Neutrophil (primary cell): ENCODE results near the gene ADGRG1.

ENCODE experiments used
- H3K27ac ChIP-seq: fragments of 200-600 bp; sonication (generic); 2 replicates; pipeline ENCODE4 v1.5.1; 2016; ENCODE audit warnings: mild to moderate bottlenecking, moderate library complexity
- H3K27me3 ChIP-seq: fragments of 200-600 bp; sonication (generic); 2 replicates; pipeline ENCODE4 v1.6.0; 2016; ENCODE audit warnings: mild to moderate bottlenecking
- H3K36me3 ChIP-seq: fragments of 200-600 bp; sonication (generic); 2 replicates; pipeline ENCODE4 v1.5.1; 2017
- H3K4me1 ChIP-seq, 2 experiments: fragments of 200-600 bp in 1 of 2; sonication (generic) in 1 of 2; 1 replicate in 1 of 2; 2 replicates in 1 of 2; pipeline versions ENCODE4 v1.5.1 to v1.6.1; 2013 to 2016; ENCODE audit warnings: low read depth in 1 of 2, low read length in 1 of 2, mild to moderate bottlenecking in 1 of 2, moderate library complexity in 1 of 2; ENCODE audit not compliant: control insufficient read depth in 1 of 2, insufficient read depth in 1 of 2
- H3K4me3 ChIP-seq, 2 experiments: fragments of 200-600 bp in 1 of 2; sonication (generic) in 1 of 2; 1 replicate in 1 of 2; 2 replicates in 1 of 2; pipeline ENCODE4 v1.5.1; 2013 to 2016; ENCODE audit warnings: low read depth in 1 of 2, low read length in 1 of 2, mild to moderate bottlenecking in 1 of 2, moderate library complexity in 1 of 2
- H3K9me3 ChIP-seq: fragments of 200-600 bp; sonication (generic); 2 replicates; pipeline ENCODE4 v1.5.1; 2016
- TF ChIP-seq, protein P1 (sequence below): fragments of 200-600 bp; sonication (generic); IDR thresholded peaks from 2 replicates; pipeline ENCODE4 v1.5.1; 2016; ENCODE audit warnings: antibody characterized with exemption

ADGRG1 gene

DNA sequence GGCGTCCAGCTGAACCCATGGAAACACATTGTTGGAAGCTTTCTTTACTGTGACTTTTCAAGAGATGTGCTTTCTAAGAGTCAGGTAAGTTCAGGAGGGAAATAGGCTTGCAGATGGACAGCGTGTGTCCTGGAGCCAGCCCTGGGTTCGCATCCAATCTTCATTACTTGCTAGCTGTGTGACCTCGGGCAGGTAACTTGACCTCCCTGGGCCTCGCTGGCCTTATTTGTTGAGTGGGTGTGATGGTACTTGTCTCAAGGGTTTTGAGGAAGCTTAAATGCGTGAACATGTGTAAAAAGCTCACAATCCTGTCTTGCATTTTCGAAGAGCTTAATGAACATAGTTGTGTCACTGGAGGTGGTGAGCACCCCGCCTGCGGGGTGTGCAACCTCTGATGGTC, 11.8 kb downstream of the ADGRG1 start:
- H3K27ac ChIP-seq = no peak overlapping the region
- TF ChIP-seq, protein P1, sequence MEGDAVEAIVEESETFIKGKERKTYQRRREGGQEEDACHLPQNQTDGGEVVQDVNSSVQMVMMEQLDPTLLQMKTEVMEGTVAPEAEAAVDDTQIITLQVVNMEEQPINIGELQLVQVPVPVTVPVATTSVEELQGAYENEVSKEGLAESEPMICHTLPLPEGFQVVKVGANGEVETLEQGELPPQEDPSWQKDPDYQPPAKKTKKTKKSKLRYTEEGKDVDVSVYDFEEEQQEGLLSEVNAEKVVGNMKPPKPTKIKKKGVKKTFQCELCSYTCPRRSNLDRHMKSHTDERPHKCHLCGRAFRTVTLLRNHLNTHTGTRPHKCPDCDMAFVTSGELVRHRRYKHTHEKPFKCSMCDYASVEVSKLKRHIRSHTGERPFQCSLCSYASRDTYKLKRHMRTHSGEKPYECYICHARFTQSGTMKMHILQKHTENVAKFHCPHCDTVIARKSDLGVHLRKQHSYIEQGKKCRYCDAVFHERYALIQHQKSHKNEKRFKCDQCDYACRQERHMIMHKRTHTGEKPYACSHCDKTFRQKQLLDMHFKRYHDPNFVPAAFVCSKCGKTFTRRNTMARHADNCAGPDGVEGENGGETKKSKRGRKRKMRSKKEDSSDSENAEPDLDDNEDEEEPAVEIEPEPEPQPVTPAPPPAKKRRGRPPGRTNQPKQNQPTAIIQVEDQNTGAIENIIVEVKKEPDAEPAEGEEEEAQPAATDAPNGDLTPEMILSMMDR = no peak

DNA sequence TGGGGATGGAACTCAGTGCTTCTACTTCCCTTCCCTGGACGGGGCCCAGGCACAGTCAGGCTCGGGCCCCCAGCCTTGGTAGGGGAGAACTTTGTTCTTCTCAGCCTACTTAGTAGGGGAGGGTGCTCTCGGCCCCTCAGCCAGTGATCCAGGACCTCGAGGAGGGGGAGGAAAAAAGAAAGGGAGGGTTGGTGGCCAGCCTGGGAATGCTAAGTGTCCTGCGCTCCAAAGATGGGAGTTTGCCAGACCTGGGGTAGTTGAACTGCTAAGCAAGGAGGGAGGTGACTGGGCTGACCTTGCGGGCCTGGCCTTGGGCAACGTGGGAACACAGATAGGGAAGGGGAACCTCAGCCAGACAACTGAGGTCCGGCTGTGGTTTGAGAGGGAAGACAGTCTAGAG, 12.2 kb downstream of the ADGRG1 start:
- H3K27me3 ChIP-seq = peaks cover 92% of the 10 kb centered on the region
- no peak overlapping the region for H3K27ac ChIP-seq
- TF ChIP-seq, protein P1 = no peak

More for the DNA sequence above, 11.8 kb downstream of the ADGRG1 start:
- Histone ChIP-seq H3K4me1 (peaks cover 0 to 10% of the 10 kb centered on the region in 2 experiments), H3K27me3 (peaks cover 92% of the 10 kb centered on the region), H3K9me3 (no peaks in the 10 kb centered on the region), H3K4me3 (no peak overlapping the region), H3K36me3 (no peaks in the 10 kb centered on the region)

DNA sequence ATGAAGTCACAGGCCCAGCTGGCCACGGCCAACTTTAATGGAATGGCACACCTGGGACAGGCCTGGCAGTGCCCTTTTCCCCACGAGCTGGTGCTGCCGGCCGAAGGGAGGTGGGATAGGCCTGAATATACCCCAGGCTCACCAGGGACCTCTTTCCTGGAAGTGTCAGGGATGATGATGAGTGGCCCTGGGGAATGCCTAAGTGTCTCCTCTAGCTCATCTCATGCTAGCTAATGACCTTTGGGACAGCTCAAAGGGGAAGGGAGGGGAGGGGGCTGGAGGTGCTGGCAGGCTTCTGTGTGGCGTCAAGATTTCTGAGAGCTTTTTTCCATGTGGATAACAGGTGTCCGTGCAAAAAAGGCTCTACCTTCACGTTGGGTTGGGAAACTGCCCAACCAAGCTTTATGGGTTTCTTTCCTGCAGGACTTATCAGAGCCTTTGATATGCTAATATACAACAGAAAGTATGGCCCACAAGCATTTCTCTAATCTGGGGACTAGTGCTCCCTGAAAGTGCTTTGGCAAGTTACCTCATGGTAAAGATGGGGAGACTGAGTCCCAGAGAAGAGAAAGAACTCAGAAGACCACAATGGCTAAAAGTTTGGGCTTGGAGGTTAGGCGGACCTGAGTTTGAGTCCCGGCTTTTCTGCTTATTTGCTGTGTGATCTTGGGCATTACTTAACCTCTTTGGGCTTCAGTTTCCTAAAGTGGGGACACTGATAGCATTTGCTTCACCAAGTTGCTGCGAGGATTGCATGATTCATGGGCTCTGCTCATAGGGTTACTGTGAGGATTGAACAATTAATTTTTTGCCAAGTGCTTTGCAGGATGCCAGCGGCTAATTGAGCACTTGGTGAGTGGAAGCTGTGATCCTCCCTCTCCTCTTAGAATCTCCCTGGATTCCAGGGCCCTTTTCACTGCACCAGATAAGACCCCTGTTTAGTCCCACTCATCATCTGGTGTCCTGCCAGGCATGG, 14.0 kb downstream of the ADGRG1 start:
- H3K4me1 ChIP-seq = peaks cover 0 to 3% of the 10 kb centered on the region in 2 experiments

More for the DNA sequence above, 12.2 kb downstream of the ADGRG1 start:
- H3K4me1 ChIP-seq = peaks cover 0 to 10% of the 10 kb centered on the region in 2 experiments
- no peaks in the 10 kb centered on the region for H3K36me3 ChIP-seq
- no peaks in the 10 kb centered on the region for H3K9me3 ChIP-seq
- H3K4me3 ChIP-seq = no peak overlapping the region

DNA sequence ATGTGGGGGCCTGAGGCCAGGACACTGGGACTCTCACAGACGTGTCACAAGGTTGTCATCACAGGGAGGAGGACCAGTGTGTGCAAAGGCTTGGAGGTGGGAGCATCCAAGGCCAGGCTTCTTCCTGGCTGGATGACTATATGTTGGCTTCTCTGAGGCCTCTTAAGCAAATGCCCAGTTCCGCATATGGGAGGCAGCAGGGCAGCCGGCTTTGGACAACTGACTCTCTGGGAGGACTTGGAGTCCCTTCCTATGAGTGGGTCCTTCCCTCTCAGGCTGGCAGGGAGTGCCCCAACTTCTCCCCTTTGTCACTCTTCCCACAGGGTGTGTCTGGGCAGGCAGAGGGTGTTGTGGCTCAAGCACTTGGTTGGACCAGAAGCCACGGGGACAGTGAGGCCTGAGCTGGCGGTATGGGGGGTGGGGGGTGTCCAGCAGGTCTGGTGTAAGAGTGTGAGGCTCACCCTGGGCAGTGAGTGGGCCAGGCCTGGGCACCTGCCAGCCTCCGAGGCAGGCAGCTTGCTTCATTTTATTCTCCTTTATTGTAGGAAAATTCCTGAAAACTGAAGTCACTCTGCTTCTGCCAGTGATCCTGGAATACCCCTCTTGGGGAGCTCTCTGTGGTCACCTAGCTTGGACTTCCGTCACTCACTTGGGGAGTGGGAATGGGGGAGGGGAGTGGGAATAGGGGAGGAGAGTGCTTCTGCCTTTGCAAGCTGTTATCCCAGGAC, 14.9 kb downstream of the ADGRG1 start:
- Histone ChIP-seq H3K27me3 (peaks cover 90% of the 10 kb centered on the region), H3K27ac (no peak overlapping the region), H3K4me1 (peaks cover 0 to 5% of the 10 kb centered on the region in 2 experiments), H3K4me3 (no peak overlapping the region), H3K36me3 (no peaks in the 10 kb centered on the region), H3K9me3 (no peaks in the 10 kb centered on the region)
- TF ChIP-seq, protein P1 = no peak

More for the DNA sequence above, 14.0 kb downstream of the ADGRG1 start:
- H3K27ac ChIP-seq = no peak overlapping the region
- H3K36me3 ChIP-seq = no peaks in the 10 kb centered on the region
- TF ChIP-seq, protein P1 = no peak
- H3K9me3 ChIP-seq = no peaks in the 10 kb centered on the region
- no peak overlapping the region for H3K4me3 ChIP-seq
- peaks cover 92% of the 10 kb centered on the region for H3K27me3 ChIP-seq

DNA sequence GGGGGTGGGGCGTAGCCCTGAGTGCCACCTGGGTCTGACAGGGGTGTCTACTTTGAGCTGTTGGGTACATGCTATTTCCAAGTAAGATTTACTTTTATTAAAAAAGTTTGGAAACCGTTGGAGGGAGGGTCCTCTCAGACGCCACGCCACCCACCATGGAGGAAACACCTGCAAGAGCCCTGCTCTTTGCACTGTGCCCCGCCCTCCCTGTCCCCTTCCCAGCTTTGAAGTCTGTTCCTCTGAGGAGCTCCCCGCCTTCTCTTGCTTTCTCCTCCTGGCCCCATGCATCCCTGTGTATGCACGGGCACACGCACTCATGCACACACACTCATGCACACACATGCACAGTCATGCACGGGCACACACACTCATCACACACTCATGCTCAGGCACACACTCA, 15.5 kb downstream of the ADGRG1 start:
- Histone ChIP-seq H3K27ac (no peak overlapping the region), H3K4me1 (peaks cover 4 to 6% of the 10 kb centered on the region in 2 experiments), H3K27me3 (peaks cover 85% of the 10 kb centered on the region), H3K36me3 (no peaks in the 10 kb centered on the region), H3K4me3 (no peak overlapping the region), H3K9me3 (no peaks in the 10 kb centered on the region)
- TF ChIP-seq, protein P1 = no peak
